Measurements from ENCODE around the gene JAKMIP3. TPM values are rescaled to one million over a fixed set of nuclear protein-coding genes. Genes with fewer than 3 reads are reported as not detected.

JAKMIP3 gene
- total RNA-seq, 1 experiment from 2014 or later, result not detected

DNA sequence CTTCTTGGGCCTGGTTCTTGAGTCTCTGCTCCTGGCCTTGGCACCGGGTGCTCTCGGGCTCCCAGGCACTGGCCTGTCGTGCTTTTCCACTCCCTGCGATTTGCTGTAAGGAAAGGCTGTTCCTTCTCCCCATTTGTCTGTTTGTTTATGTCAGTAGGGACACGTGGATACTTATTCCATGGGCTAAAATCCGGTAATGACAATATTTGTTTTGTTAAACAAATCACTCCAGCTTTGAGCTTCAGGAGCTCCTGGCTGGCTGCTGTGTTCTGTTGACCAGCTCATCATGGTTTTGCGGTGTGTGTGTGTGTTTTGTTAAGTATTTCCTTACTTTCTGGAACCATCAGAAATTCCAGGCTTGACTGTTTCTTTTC lies 17.5 kb upstream of the JAKMIP3 start:
- Mint-ChIP-seq H3K4me1 (ENCODE audit: insufficient read depth, unreplicated experiment) (no peaks in the 10 kb centered on the region), H3K4me3 (ENCODE audit: unreplicated experiment) (no peak overlapping the region), H3K27me3 (ENCODE audit: insufficient read depth, unreplicated experiment) (peaks cover 27% of the 10 kb centered on the region), H3K27ac (ENCODE audit: low read depth, unreplicated experiment) (no peak overlapping the region), H3K36me3 (ENCODE audit: insufficient read depth, unreplicated experiment) (no peaks in the 10 kb centered on the region), H3K9me3 (ENCODE audit: unreplicated experiment) (peaks cover 16% of the 10 kb centered on the region)
- POLR2A ChIA-PET, result interaction anchor here (0.7 to 1.1 kb wide), 2 partner anchors 25 to 421 kb away, joined by 3 read pairs; no protein-coding TSS in a partner anchor
- intact Hi-C loops (cut with micrococcal nuclease), result no loop called here
- TF ChIP-seq, protein P1, sequence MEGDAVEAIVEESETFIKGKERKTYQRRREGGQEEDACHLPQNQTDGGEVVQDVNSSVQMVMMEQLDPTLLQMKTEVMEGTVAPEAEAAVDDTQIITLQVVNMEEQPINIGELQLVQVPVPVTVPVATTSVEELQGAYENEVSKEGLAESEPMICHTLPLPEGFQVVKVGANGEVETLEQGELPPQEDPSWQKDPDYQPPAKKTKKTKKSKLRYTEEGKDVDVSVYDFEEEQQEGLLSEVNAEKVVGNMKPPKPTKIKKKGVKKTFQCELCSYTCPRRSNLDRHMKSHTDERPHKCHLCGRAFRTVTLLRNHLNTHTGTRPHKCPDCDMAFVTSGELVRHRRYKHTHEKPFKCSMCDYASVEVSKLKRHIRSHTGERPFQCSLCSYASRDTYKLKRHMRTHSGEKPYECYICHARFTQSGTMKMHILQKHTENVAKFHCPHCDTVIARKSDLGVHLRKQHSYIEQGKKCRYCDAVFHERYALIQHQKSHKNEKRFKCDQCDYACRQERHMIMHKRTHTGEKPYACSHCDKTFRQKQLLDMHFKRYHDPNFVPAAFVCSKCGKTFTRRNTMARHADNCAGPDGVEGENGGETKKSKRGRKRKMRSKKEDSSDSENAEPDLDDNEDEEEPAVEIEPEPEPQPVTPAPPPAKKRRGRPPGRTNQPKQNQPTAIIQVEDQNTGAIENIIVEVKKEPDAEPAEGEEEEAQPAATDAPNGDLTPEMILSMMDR (IDR thresholded peaks at IDR 0.05; ENCODE audit: unreplicated experiment), result no peak
- BruUV-seq (replicated peaks), result no TSS peak
- CTCF ChIA-PET, result interaction anchor here (0.5 to 1.2 kb wide), 4 partner anchors 17 to 423 kb away, joined by 3 to 4 read pairs (median 3); partner anchors contain the start of gene JAKMIP3
- DNase-seq (ENCODE audit: unreplicated experiment), result no peak

DNA sequence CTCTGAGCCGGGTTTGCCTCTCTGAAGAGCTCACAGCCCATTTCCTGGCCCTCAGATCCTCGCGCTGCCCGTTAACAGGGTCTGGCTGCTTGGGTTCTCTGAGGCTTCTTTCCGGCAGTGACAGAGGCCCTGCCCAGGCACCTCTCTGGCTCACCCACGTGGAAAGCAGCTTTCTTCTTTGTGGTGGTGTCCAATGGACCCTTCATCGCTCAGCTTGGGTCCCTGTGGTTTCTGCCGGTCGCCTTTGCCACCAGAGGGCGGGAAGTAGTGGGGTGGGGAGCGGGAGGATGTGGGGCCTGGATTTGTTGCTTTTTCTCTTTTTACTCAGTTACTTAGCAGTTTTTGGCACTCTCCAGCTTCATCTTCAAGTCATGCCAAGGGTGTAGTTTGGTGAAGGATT lies 15.6 kb upstream of the JAKMIP3 start:
- ChIA-PET POLR2A (interaction anchor here (0.7 kb wide), 2 partner anchors 671 to 1742 kb away, joined by 3 read pairs; no protein-coding TSS in a partner anchor), CTCF (interaction anchor here (0.6 to 1.1 kb wide), 2 partner anchors 164 to 1922 kb away, joined by 4 read pairs; no protein-coding TSS in a partner anchor)
- Mint-ChIP-seq H3K27me3 (ENCODE audit: insufficient read depth, unreplicated experiment) (peaks cover 27% of the 10 kb centered on the region), H3K36me3 (ENCODE audit: insufficient read depth, unreplicated experiment) (no peaks in the 10 kb centered on the region), H3K4me1 (ENCODE audit: insufficient read depth, unreplicated experiment) (no peaks in the 10 kb centered on the region), H3K4me3 (ENCODE audit: unreplicated experiment) (no peak overlapping the region), H3K9me3 (ENCODE audit: unreplicated experiment) (peaks cover 16% of the 10 kb centered on the region), H3K27ac (ENCODE audit: low read depth, unreplicated experiment) (no peak overlapping the region)
- DNase-seq (ENCODE audit: unreplicated experiment), result no peak
- TF ChIP-seq, protein P1 (IDR thresholded peaks at IDR 0.05; ENCODE audit: unreplicated experiment), result no peak
- no TSS peak for BruUV-seq (replicated peaks)
- intact Hi-C loops (cut with micrococcal nuclease), result no loop called here

DNA sequence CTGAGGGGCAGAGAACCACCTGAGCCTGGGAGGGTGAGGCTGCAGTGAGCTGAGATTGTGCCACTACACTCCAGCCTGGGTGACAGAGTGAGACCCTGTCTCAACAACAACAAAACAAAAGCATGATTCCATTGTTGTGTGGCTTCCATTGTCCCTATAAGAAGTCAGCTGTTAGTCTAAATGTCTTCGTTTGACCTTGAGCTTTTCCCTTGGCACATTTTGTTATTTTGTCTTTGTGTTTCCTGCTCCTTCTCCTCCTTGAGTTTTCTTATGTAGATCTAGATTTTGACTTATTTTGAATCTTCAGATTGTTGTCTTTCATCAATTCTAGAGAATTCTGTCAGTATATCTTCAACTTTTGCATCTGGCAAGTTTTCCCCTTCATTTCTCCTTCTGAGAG lies 13.6 kb upstream of the JAKMIP3 start:
- Mint-ChIP-seq H3K4me3 (ENCODE audit: unreplicated experiment) (no peak overlapping the region), H3K36me3 (ENCODE audit: insufficient read depth, unreplicated experiment) (no peaks in the 10 kb centered on the region), H3K9me3 (ENCODE audit: unreplicated experiment) (peaks cover 16% of the 10 kb centered on the region), H3K27ac (ENCODE audit: low read depth, unreplicated experiment) (no peak overlapping the region), H3K4me1 (ENCODE audit: insufficient read depth, unreplicated experiment) (no peaks in the 10 kb centered on the region), H3K27me3 (ENCODE audit: insufficient read depth, unreplicated experiment) (peaks cover 27% of the 10 kb centered on the region)
- intact Hi-C loops (cut with micrococcal nuclease), result no loop called here
- DNase-seq (ENCODE audit: unreplicated experiment), result no peak
- no TSS peak for BruUV-seq (replicated peaks)
- ChIA-PET CTCF (interaction anchor here (1.1 kb wide), 1 partner anchor 29 kb away, joined by 3 read pairs; no protein-coding TSS in a partner anchor), POLR2A (no interaction called here)
- TF ChIP-seq, protein P1 (IDR thresholded peaks at IDR 0.05; ENCODE audit: unreplicated experiment), result no peak

DNA sequence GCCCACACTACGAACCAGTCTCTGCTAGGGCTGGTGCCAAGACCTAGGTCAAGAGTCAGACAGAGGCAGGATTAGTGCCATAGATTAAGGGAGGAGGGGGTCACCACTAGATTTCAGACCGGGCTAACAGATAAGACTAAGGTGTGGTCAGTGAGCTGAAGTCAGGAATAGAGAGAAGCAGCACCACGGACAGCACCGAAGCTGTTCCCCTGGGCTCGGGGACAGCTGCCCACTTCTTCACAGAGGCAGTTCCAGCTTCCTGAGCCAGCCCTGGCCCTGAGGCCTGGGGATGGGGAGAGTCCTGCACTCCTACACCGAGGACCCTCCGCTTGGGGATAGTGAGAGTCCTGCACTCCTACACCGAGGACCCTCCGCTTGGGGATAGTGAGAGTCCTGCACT lies 11.2 kb upstream of the JAKMIP3 start:
- H3K4me3 Mint-ChIP-seq (ENCODE audit: unreplicated experiment), result no peak overlapping the region
- intact Hi-C loops (cut with micrococcal nuclease), result no loop called here
- H3K36me3 Mint-ChIP-seq (ENCODE audit: insufficient read depth, unreplicated experiment), result no peaks in the 10 kb centered on the region
- H3K9me3 Mint-ChIP-seq (ENCODE audit: unreplicated experiment), result peaks cover 16% of the 10 kb centered on the region
- no peak for DNase-seq (ENCODE audit: unreplicated experiment)
- BruUV-seq (replicated peaks), result no TSS peak
- TF ChIP-seq, protein P1 (IDR thresholded peaks at IDR 0.05; ENCODE audit: unreplicated experiment), result no peak
- peaks cover 9% of the 10 kb centered on the region for H3K27me3 Mint-ChIP-seq (ENCODE audit: insufficient read depth, unreplicated experiment)
- H3K27ac Mint-ChIP-seq (ENCODE audit: low read depth, unreplicated experiment), result no peak overlapping the region
- ChIA-PET CTCF (interaction anchor here (0.7 to 1.1 kb wide), 3 partner anchors 15 to 169 kb away, joined by 3 to 4 read pairs (median 4); no protein-coding TSS in a partner anchor), POLR2A (interaction anchor here (0.5 kb wide), 1 partner anchor 338 kb away, joined by 3 read pairs; no protein-coding TSS in a partner anchor)
- no peaks in the 10 kb centered on the region for H3K4me1 Mint-ChIP-seq (ENCODE audit: insufficient read depth, unreplicated experiment)
